ENCODE measurements around the gene ENDOD1. TPM values are rescaled to one million over a fixed set of nuclear protein-coding genes. Genes with fewer than 3 reads are reported as not detected.

ENDOD1 gene
- total and polyA plus RNA-seq, 2 experiments from 2014 or later = 0.76 to 4.0 TPM

GRCh38 chr11:95170294-95170693, 80.6 kb downstream of the ENDOD1 start:
- no peaks in the 10 kb centered on the region for H3K79me2 ChIP-seq (replicated peaks; ENCODE audit: insufficient read depth)
- ATAC-seq (no peak), DNase-seq (ENCODE audit: low spot score) (no peak)
- TF ChIP-seq JUNB (IDR thresholded peaks at IDR 0.05; ENCODE audit: unreplicated experiment) (no peak), POLR2AphosphoS5 (IDR thresholded peaks at IDR 0.05; ENCODE audit: low read depth) (no peak), CTCF (conservative IDR thresholded peaks at IDR 0.05; ENCODE audit: low read depth in 2 of 2) (no peak), CREB1 (CRISPR knock-in tag; IDR thresholded peaks at IDR 0.05; ENCODE audit: low read depth) (no peak), REST (IDR thresholded peaks at IDR 0.05; ENCODE audit: unreplicated experiment) (no peak), EZH2phosphoT487 (IDR thresholded peaks at IDR 0.05; ENCODE audit: unreplicated experiment) (no peak), ZNF331 (CRISPR knock-in tag; IDR thresholded peaks at IDR 0.05; ENCODE audit: low read depth) (no peak), EZH2 (IDR thresholded peaks at IDR 0.05; ENCODE audit: low read depth, unreplicated experiment) (no peak), NANOG (IDR thresholded peaks at IDR 0.05; ENCODE audit: borderline replicate concordance) (no peak), STAT1 (IDR thresholded peaks at IDR 0.05; ENCODE audit: unreplicated experiment) (no peak), ZNF462 (CRISPR knock-in tag; IDR thresholded peaks at IDR 0.05) (no peak), ZNF114 (CRISPR knock-in tag; IDR thresholded peaks at IDR 0.05) (no peak)
- TF ChIP-seq, protein P1, sequence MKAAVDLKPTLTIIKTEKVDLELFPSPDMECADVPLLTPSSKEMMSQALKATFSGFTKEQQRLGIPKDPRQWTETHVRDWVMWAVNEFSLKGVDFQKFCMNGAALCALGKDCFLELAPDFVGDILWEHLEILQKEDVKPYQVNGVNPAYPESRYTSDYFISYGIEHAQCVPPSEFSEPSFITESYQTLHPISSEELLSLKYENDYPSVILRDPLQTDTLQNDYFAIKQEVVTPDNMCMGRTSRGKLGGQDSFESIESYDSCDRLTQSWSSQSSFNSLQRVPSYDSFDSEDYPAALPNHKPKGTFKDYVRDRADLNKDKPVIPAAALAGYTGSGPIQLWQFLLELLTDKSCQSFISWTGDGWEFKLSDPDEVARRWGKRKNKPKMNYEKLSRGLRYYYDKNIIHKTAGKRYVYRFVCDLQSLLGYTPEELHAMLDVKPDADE (IDR thresholded peaks at IDR 0.05) = no peak
- H3K9me2 ChIP-seq (ENCODE audit: insufficient read depth) = no peaks in the 10 kb centered on the region
- H2AFZ ChIP-seq = no peak overlapping the region
- no peaks in the 10 kb centered on the region for H4K20me1 ChIP-seq (replicated peaks; ENCODE audit: insufficient read depth)
- peaks cover 27% of the 10 kb centered on the region for H3K4me1 ChIP-seq (ENCODE audit: insufficient read depth)
- no peaks in the 10 kb centered on the region for H3K27me3 ChIP-seq (ENCODE audit: insufficient read depth)
- H3K4me3 ChIP-seq = no peak overlapping the region
- H3K9me3 Mint-ChIP-seq = no peaks in the 10 kb centered on the region
- no peak overlapping the region for H3K4me2 ChIP-seq
- H3K4me1 Mint-ChIP-seq = peaks cover 28% of the 10 kb centered on the region
- H3F3A ChIP-seq (replicated peaks; ENCODE audit: low read depth) = no peaks in the 10 kb centered on the region
- no peak overlapping the region for H3K4me3 Mint-ChIP-seq
- 0 out of 3 replicates have a peak, but pooled peaks cover 1% of the 10 kb centered on the region for H3K36me3 Mint-ChIP-seq (ENCODE audit: low read depth)
- no peaks in the 10 kb centered on the region for H3K36me3 ChIP-seq (ENCODE audit: insufficient read depth)
- H3K27ac ChIP-seq (ENCODE audit: low read depth) = no peak overlapping the region
- no peaks in the 10 kb centered on the region for H3K27me3 Mint-ChIP-seq (ENCODE audit: insufficient read depth, low read depth, poor library complexity)
- no peak overlapping the region for H3K27ac Mint-ChIP-seq
